NT2/D1 (cell line): ENCODE data around the gene KCNK13.
"Not testable (repeated sequence)": the region's sequence is repeated elsewhere in the genome, so short reads cannot be mapped to it uniquely, and the experiment has no call there.

Experiments used
- DNase-seq: peaks from one replicate; pipeline ENCODE4 v3.0.0-alpha.2; 2011; ENCODE audit warnings: low read depth, low spot score
- H3K27me3 ChIP-seq: 2 replicates; pipeline ENCODE4 v1.6.0; 2011; ENCODE audit warnings: mild to moderate bottlenecking; ENCODE audit not compliant: insufficient read length, insufficient read depth
- H3K36me3 ChIP-seq: 2 replicates; pipeline ENCODE4 v1.6.1; 2011; ENCODE audit warnings: mild to moderate bottlenecking, low read length, mixed read lengths; ENCODE audit not compliant: insufficient read depth, insufficient read length
- H3K4me1 ChIP-seq: 2 replicates; pipeline ENCODE4 v1.5.1; 2011; ENCODE audit not compliant: insufficient read depth, insufficient read length
- H3K4me3 ChIP-seq: 2 replicates; pipeline ENCODE4 v1.5.1; 2011; ENCODE audit warnings: low read depth; ENCODE audit not compliant: insufficient read length
- H3K9ac ChIP-seq: 2 replicates; pipeline ENCODE4 v1.6.0; 2011; ENCODE audit warnings: low read depth; ENCODE audit not compliant: insufficient read length
- H3K9me3 ChIP-seq: 2 replicates; pipeline ENCODE4 v1.5.1; 2011; ENCODE audit warnings: mild to moderate bottlenecking, low read length; ENCODE audit not compliant: insufficient read depth
- SUZ12 ChIP-seq: IDR thresholded peaks from 2 replicates; pipeline ENCODE4 v1.6.1; 2011; ENCODE audit not compliant: insufficient read length, insufficient read depth; ENCODE audit errors: extremely low read depth
- YY1 ChIP-seq: IDR thresholded peaks from 2 replicates; pipeline ENCODE4 v1.6.1; 2011; ENCODE audit not compliant: insufficient read length, insufficient read depth
- ZNF274 ChIP-seq: IDR thresholded peaks from 2 replicates; pipeline ENCODE4 v1.6.1; 2011; ENCODE audit warnings: mild to moderate bottlenecking, low read depth, low read length

KCNK13 gene

GRCh38 chr14:90062127-90062794 is 467 bp downstream of the KCNK13 start:
- Histone ChIP-seq H3K9me3 (no peaks in the 10 kb centered on the region), H3K27me3 (peaks cover 69% of the 10 kb centered on the region), H3K36me3 (no peaks in the 10 kb centered on the region), H3K4me1 (no peaks in the 10 kb centered on the region), H3K4me3 (peak overlapping the region; percentile 44), H3K9ac (peak overlapping the region; percentile 50)
- no peak for DNase-seq
- TF ChIP-seq SUZ12: no peak
- TF ChIP-seq YY1: no peak
- TF ChIP-seq ZNF274: no peak

GRCh38 chr14:90062822-90063539 is 1.2 kb downstream of the KCNK13 start:
- H3K4me3 ChIP-seq: peak overlapping the region; percentile 44
- no peak for DNase-seq
- peaks cover 69% of the 10 kb centered on the region for H3K27me3 ChIP-seq
- no peak overlapping the region for H3K9ac ChIP-seq
- no peak for TF ChIP-seq SUZ12
- TF ChIP-seq YY1: no peak
- TF ChIP-seq ZNF274: no peak
- H3K36me3 ChIP-seq: no peaks in the 10 kb centered on the region
- H3K4me1 ChIP-seq: no peaks in the 10 kb centered on the region
- H3K9me3 ChIP-seq: no peaks in the 10 kb centered on the region

- no peak for DNase-seq
- Histone ChIP-seq H3K4me1 (no peaks in the 10 kb centered on the region), H3K36me3 (no peaks in the 10 kb centered on the region), H3K27me3 (no peaks in the 10 kb centered on the region), H3K9me3 (no peaks in the 10 kb centered on the region), H3K9ac (no peak overlapping the region), H3K4me3 (no peak overlapping the region)
- no peak for TF ChIP-seq ZNF274
These were observed 10.6 kb downstream of the KCNK13 start for GRCh38 chr14:90072350-90072749.

- Histone ChIP-seq H3K4me3 (no peak overlapping the region), H3K36me3 (no peaks in the 10 kb centered on the region), H3K9me3 (no peaks in the 10 kb centered on the region), H3K27me3 (no peaks in the 10 kb centered on the region), H3K9ac (no peak overlapping the region), H3K4me1 (no peaks in the 10 kb centered on the region)
- DNase-seq: no peak
- no peak for TF ChIP-seq YY1
- no peak for TF ChIP-seq SUZ12
- no peak for TF ChIP-seq ZNF274
These were observed 17.8 kb downstream of the KCNK13 start for GRCh38 chr14:90079576-90079975.

- no peak overlapping the region for H3K9ac ChIP-seq
- H3K36me3 ChIP-seq: no peaks in the 10 kb centered on the region
- DNase-seq: no peak
- H3K9me3 ChIP-seq: no peaks in the 10 kb centered on the region; the same call in 1 of the 2 replicates
- H3K4me1 ChIP-seq: peaks cover 1% of the 10 kb centered on the region
- H3K4me3 ChIP-seq: no peak overlapping the region
- no peaks in the 10 kb centered on the region for H3K27me3 ChIP-seq
- TF ChIP-seq YY1 (no peak), SUZ12 (no peak), ZNF274 (no peak)
These were observed 25.6 kb downstream of the KCNK13 start for GRCh38 chr14:90087433-90087832.

DNA sequence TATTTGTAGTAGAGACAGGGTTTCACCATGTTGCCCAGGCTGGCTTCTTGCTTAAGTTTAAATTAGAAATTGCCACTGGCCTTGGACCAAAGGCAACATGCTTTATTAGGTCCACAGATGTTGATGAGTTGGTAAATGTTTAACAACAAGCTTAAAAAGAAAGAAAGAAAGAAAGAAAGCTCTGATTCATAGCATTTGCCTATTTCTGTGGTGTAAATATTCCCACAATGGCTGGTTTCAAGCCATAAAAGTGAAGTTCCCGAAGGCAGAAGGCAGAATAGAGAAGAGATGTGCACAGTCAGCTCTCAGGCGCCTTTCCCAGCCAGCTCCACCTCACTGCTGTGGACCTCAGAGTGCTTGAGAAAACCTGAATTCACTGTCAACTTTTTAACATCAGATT is 26.4 kb downstream of the KCNK13 start:
- H3K4me1 ChIP-seq: peaks cover 1% of the 10 kb centered on the region
- DNase-seq: no peak
- no peaks in the 10 kb centered on the region; the same call in 1 of the 2 replicates for H3K9me3 ChIP-seq
- H3K9ac ChIP-seq: no peak overlapping the region
- no peak overlapping the region for H3K4me3 ChIP-seq
- no peaks in the 10 kb centered on the region for H3K27me3 ChIP-seq
- TF ChIP-seq ZNF274 (no peak), SUZ12 (no peak), YY1 (no peak)
- no peaks in the 10 kb centered on the region for H3K36me3 ChIP-seq

GRCh38 chr14:90089486-90089885 is 27.7 kb downstream of the KCNK13 start:
- DNase-seq, H3K9me3 ChIP-seq, H3K27me3 ChIP-seq, H3K36me3 ChIP-seq, H3K4me3 ChIP-seq, H3K9ac ChIP-seq, H3K4me1 ChIP-seq: not testable (repeated sequence)

- Histone ChIP-seq H3K4me3 (no peak overlapping the region), H3K9me3 (no peaks in the 10 kb centered on the region; the same call in 1 of the 2 replicates), H3K4me1 (peaks cover 1% of the 10 kb centered on the region), H3K9ac (no peak overlapping the region), H3K27me3 (no peaks in the 10 kb centered on the region), H3K36me3 (no peaks in the 10 kb centered on the region)
- DNase-seq: no peak
- TF ChIP-seq YY1: no peak
- no peak for TF ChIP-seq SUZ12
- TF ChIP-seq ZNF274: no peak
These were observed 29.6 kb downstream of the KCNK13 start for GRCh38 chr14:90091393-90091792.
